ENCODE data around the gene SLC7A8. TPM values are rescaled to one million over a fixed set of nuclear protein-coding genes. Genes with fewer than 3 reads are reported as not detected.
"Not testable (repeated sequence)": the region's sequence is repeated elsewhere in the genome, so short reads cannot be mapped to it uniquely, and the experiment has no call there.

The SLC7A8 gene
- total and polyA plus RNA-seq, 2 of the 4 experiments (the other 2 are of a cell fraction): 0.31 TPM; not detected in 1

- TF ChIP-seq CEBPB (IDR thresholded peaks at IDR 0.05; ENCODE audit: low read depth, low read length): peak; percentile 66
- no peak for TF ChIP-seq MAFK (IDR thresholded peaks at IDR 0.05; ENCODE audit: low read depth, low read length)
- ChIA-PET POLR2A (ENCODE audit: unreplicated experiment) (no interaction called here), CTCF (no interaction called here)
- dilution Hi-C loops (cut with HindIII; ENCODE audit: low sequenced_read_pairs, unreplicated experiment): no loop called here
- H3K14ac ChIP-seq (replicated peaks; ENCODE audit: low read depth, low read length): no peak overlapping the region
- H4K91ac ChIP-seq (ENCODE audit: insufficient read depth, low read depth, low read length): no peak overlapping the region
- no peak overlapping the region for H3K27ac ChIP-seq (ENCODE audit: insufficient read depth, low read length)
- H3K18ac ChIP-seq (ENCODE audit: low read depth, low read length): no peak overlapping the region
- no peak overlapping the region for H2AK5ac ChIP-seq (ENCODE audit: low read depth, low read length)
- no peaks in the 10 kb centered on the region for H3K79me1 ChIP-seq (ENCODE audit: low read depth in 1 of 2, low read length in 2 of 2)
- H4K5ac ChIP-seq (ENCODE audit: low read depth, low read length): no peak overlapping the region
- no peak overlapping the region for H2AK9ac ChIP-seq (replicated peaks; ENCODE audit: low read depth, low read length, poor library complexity)
- H4K8ac ChIP-seq (ENCODE audit: low read depth in 2 of 2, low read length in 2 of 2): no peak overlapping the region
- 60% methylated on average over 2 of the region's 7 CpGs; no CpG with 5 or more reads in 1 of the 2 experiments for WGBS, 2 experiments (ENCODE audit: extremely low coverage in 2 of 2, insufficient read length in 1 of 2)
- no peaks in the 10 kb centered on the region for H3K4me1 ChIP-seq (ENCODE audit: control insufficient read depth, insufficient read depth, low read length)
- H2BK5ac ChIP-seq (ENCODE audit: low read depth, low read length, poor library complexity, severe bottlenecking): no peak overlapping the region
- intact Hi-C loops (cut with micrococcal nuclease): no loop called here
- no TSS peak for BruUV-seq (replicated peaks)
- H3K4ac ChIP-seq (ENCODE audit: low read depth, low read length): no peak overlapping the region
- H3K9me1 ChIP-seq (ENCODE audit: insufficient read depth, low read length): no peaks in the 10 kb centered on the region
- H3K56ac ChIP-seq (ENCODE audit: extremely low read depth, insufficient read depth, low read length): no peak overlapping the region
- H4K20me1 ChIP-seq (ENCODE audit: insufficient read depth, low read length): no peaks in the 10 kb centered on the region
- no peak overlapping the region for H3K4me3 ChIP-seq (ENCODE audit: insufficient read depth, low read depth, low read length)
- DNase-seq (no peak), ATAC-seq (ENCODE audit: low read depth) (no peak)
- no peak overlapping the region for H2BK20ac ChIP-seq (ENCODE audit: low read depth, low read length)
- H3K9me3 ChIP-seq (ENCODE audit: control insufficient read depth, insufficient read depth, low read length): no peaks in the 10 kb centered on the region
- no peak overlapping the region for H2AFZ ChIP-seq (replicated peaks; ENCODE audit: low read length, poor library complexity)
- in situ Hi-C loops (cut with MboI; ENCODE audit: low sequenced_read_pairs): no loop called here
- no peak overlapping the region for H3K4me2 ChIP-seq (ENCODE audit: low read depth, low read length)
- no peak overlapping the region for H3K23ac ChIP-seq (ENCODE audit: low read depth, low read length)
- no peak overlapping the region for H3K9ac ChIP-seq (ENCODE audit: low read depth, low read length)
- H2BK15ac ChIP-seq (ENCODE audit: low read depth, low read length): no peak overlapping the region
- no peaks in the 10 kb centered on the region for H3K36me3 ChIP-seq (ENCODE audit: control insufficient read depth, insufficient read depth, low read length)
- H2BK120ac ChIP-seq (ENCODE audit: low read depth, low read length): no peak overlapping the region
- peaks cover 3% of the 10 kb centered on the region for H3K27me3 ChIP-seq (ENCODE audit: control insufficient read depth, insufficient read depth, low read length)
These were observed 18.5 kb upstream of the SLC7A8 start for GRCh38 chr14:23202001-23202400.

GRCh38 chr14:23199141-23199540, 15.7 kb upstream of the SLC7A8 start:
- H3K18ac ChIP-seq (ENCODE audit: low read depth, low read length); H2AFZ ChIP-seq (replicated peaks; ENCODE audit: low read length, poor library complexity); H3K9me1 ChIP-seq (ENCODE audit: insufficient read depth, low read length); H3K4me2 ChIP-seq (ENCODE audit: low read depth, low read length); H3K27ac ChIP-seq (ENCODE audit: insufficient read depth, low read length); H4K5ac ChIP-seq (ENCODE audit: low read depth, low read length); H2BK20ac ChIP-seq (ENCODE audit: low read depth, low read length); H3K14ac ChIP-seq (replicated peaks; ENCODE audit: low read depth, low read length); ATAC-seq (ENCODE audit: low read depth); POLR2A ChIA-PET (ENCODE audit: unreplicated experiment); in situ Hi-C loops (cut with MboI; ENCODE audit: low sequenced_read_pairs); H4K20me1 ChIP-seq (ENCODE audit: insufficient read depth, low read length); H2BK120ac ChIP-seq (ENCODE audit: low read depth, low read length); dilution Hi-C loops (cut with HindIII; ENCODE audit: low sequenced_read_pairs, unreplicated experiment); H2AK9ac ChIP-seq (replicated peaks; ENCODE audit: low read depth, low read length, poor library complexity); H2BK5ac ChIP-seq (ENCODE audit: low read depth, low read length, poor library complexity, severe bottlenecking); BruUV-seq (replicated peaks); CTCF ChIA-PET; H3K23ac ChIP-seq (ENCODE audit: low read depth, low read length); H4K91ac ChIP-seq (ENCODE audit: insufficient read depth, low read depth, low read length); H4K8ac ChIP-seq (ENCODE audit: low read depth in 2 of 2, low read length in 2 of 2); H3K4ac ChIP-seq (ENCODE audit: low read depth, low read length); H3K9ac ChIP-seq (ENCODE audit: low read depth, low read length); H3K9me3 ChIP-seq (ENCODE audit: control insufficient read depth, insufficient read depth, low read length); H2BK15ac ChIP-seq (ENCODE audit: low read depth, low read length); DNase-seq; H3K79me1 ChIP-seq (ENCODE audit: low read depth in 1 of 2, low read length in 2 of 2); H3K4me1 ChIP-seq (ENCODE audit: control insufficient read depth, insufficient read depth, low read length); intact Hi-C loops (cut with micrococcal nuclease); H2AK5ac ChIP-seq (ENCODE audit: low read depth, low read length); H3K56ac ChIP-seq (ENCODE audit: extremely low read depth, insufficient read depth, low read length); H3K36me3 ChIP-seq (ENCODE audit: control insufficient read depth, insufficient read depth, low read length); H3K4me3 ChIP-seq (ENCODE audit: insufficient read depth, low read depth, low read length): not testable (repeated sequence)
- no CpG with 5 or more reads among the region's 1 CpG for WGBS, 2 experiments (ENCODE audit: extremely low coverage in 2 of 2, insufficient read length in 1 of 2)
- peaks cover 13% of the 10 kb centered on the region for H3K27me3 ChIP-seq (ENCODE audit: control insufficient read depth, insufficient read depth, low read length)

Data from IMR-90 (cell line).